ENCODE measurements around the gene ADAD2. TPM values are rescaled to one million over a fixed set of nuclear protein-coding genes. Genes with fewer than 3 reads are reported as not detected.

Gene ADAD2
- total RNA-seq, 2 donors from 2014 or later, result not detected

GRCh38 chr16:84180519-84181140 lies 10.3 kb upstream of the ADAD2 start:
- H3K9me3 ChIP-seq (ENCODE audit: control insufficient read depth, low read length), result no peaks in the 10 kb centered on the region
- 91% methylated on average over 12 to 21 of the region's 21 CpGs for WGBS, 2 experiments (ENCODE audit: insufficient coverage in 1 of 2, insufficient read length in 1 of 2)
- peaks cover 44% of the 10 kb centered on the region for H3K36me3 ChIP-seq (ENCODE audit: control insufficient read depth, insufficient read depth, low read length)
- TF ChIP-seq CTCF (conservative IDR thresholded peaks at IDR 0.05), result no peak
- no peak overlapping the region for H3K27ac ChIP-seq (ENCODE audit: low read depth, low read length)
- no peak overlapping the region for H3K9ac ChIP-seq (ENCODE audit: extremely low read depth, low read length, poor library complexity, severe bottlenecking)
- Mint-ChIP-seq H3K27me3 (ENCODE audit: insufficient read depth) (no peaks in the 10 kb centered on the region), H3K36me3 (ENCODE audit: low read depth) (peaks cover 46% of the 10 kb centered on the region), H3K4me1 (peaks cover 11% of the 10 kb centered on the region), H3K9me3 (no peaks in the 10 kb centered on the region), H3K27ac (no peak overlapping the region), H3K4me3 (no peak overlapping the region)
- H3K27me3 ChIP-seq (ENCODE audit: control insufficient read depth, insufficient read depth, low read length, poor library complexity, severe bottlenecking), result no peaks in the 10 kb centered on the region
- no peaks in the 10 kb centered on the region for H3K4me1 ChIP-seq (ENCODE audit: control insufficient read depth, insufficient read depth, low read length)
- peak; percentile 40 for DNase-seq
- H3K4me3 ChIP-seq (ENCODE audit: low read length), result no peak overlapping the region

GRCh38 chr16:84181144-84181915 lies 9.6 kb upstream of the ADAD2 start:
- no peaks in the 10 kb centered on the region for H3K27me3 Mint-ChIP-seq (ENCODE audit: insufficient read depth)
- no peaks in the 10 kb centered on the region for H3K27me3 ChIP-seq (ENCODE audit: control insufficient read depth, insufficient read depth, low read length, poor library complexity, severe bottlenecking)
- H3K9ac ChIP-seq (ENCODE audit: extremely low read depth, low read length, poor library complexity, severe bottlenecking), result no peak overlapping the region
- no peaks in the 10 kb centered on the region for H3K9me3 Mint-ChIP-seq
- no peak for TF ChIP-seq CTCF (conservative IDR thresholded peaks at IDR 0.05)
- peak; percentile 31 for DNase-seq
- no peaks in the 10 kb centered on the region for H3K4me1 ChIP-seq (ENCODE audit: control insufficient read depth, insufficient read depth, low read length)
- peaks cover 44% of the 10 kb centered on the region for H3K36me3 ChIP-seq (ENCODE audit: control insufficient read depth, insufficient read depth, low read length)
- peaks cover 46% of the 10 kb centered on the region for H3K36me3 Mint-ChIP-seq (ENCODE audit: low read depth)
- no peaks in the 10 kb centered on the region for H3K9me3 ChIP-seq (ENCODE audit: control insufficient read depth, low read length)
- H3K4me3 ChIP-seq (ENCODE audit: low read length), result no peak overlapping the region
- H3K27ac ChIP-seq (ENCODE audit: low read depth, low read length), result no peak overlapping the region
- no peak overlapping the region for H3K27ac Mint-ChIP-seq
- WGBS, 2 experiments (ENCODE audit: insufficient coverage in 1 of 2, insufficient read length in 1 of 2), result 93 to 98% methylated on average over 25 to 41 of the region's 41 CpGs
- H3K4me3 Mint-ChIP-seq, result no peak overlapping the region
- peaks cover 15% of the 10 kb centered on the region for H3K4me1 Mint-ChIP-seq

- no peak overlapping the region for H3K4me3 ChIP-seq (ENCODE audit: low read length)
- no peak overlapping the region for H3K27ac Mint-ChIP-seq
- H3K4me1 Mint-ChIP-seq, result peaks cover 12% of the 10 kb centered on the region
- no peak overlapping the region for H3K9ac ChIP-seq (ENCODE audit: extremely low read depth, low read length, poor library complexity, severe bottlenecking)
- WGBS, 2 experiments (ENCODE audit: insufficient coverage in 1 of 2, insufficient read length in 1 of 2), result 95 to 96% methylated on average over 14 to 18 of the region's 18 CpGs
- peaks cover 44% of the 10 kb centered on the region for H3K36me3 ChIP-seq (ENCODE audit: control insufficient read depth, insufficient read depth, low read length)
- no peaks in the 10 kb centered on the region for H3K27me3 ChIP-seq (ENCODE audit: control insufficient read depth, insufficient read depth, low read length, poor library complexity, severe bottlenecking)
- no peak overlapping the region for H3K4me3 Mint-ChIP-seq
- no peaks in the 10 kb centered on the region for H3K4me1 ChIP-seq (ENCODE audit: control insufficient read depth, insufficient read depth, low read length)
- H3K27ac ChIP-seq (ENCODE audit: low read depth, low read length), result no peak overlapping the region
- no peaks in the 10 kb centered on the region for H3K9me3 ChIP-seq (ENCODE audit: control insufficient read depth, low read length)
- DNase-seq, result peak; percentile 24
- peaks cover 46% of the 10 kb centered on the region for H3K36me3 Mint-ChIP-seq (ENCODE audit: low read depth)
- no peak for TF ChIP-seq CTCF (conservative IDR thresholded peaks at IDR 0.05)
- no peaks in the 10 kb centered on the region for H3K27me3 Mint-ChIP-seq (ENCODE audit: insufficient read depth)
- H3K9me3 Mint-ChIP-seq, result no peaks in the 10 kb centered on the region
Measured at GRCh38 chr16:84182104-84182503, 8.9 kb upstream of the ADAD2 start.

Data from endodermal cell (in vitro differentiated cells).